HEK293 (cell line): Measurements from ENCODE around the gene ZNF106.

Source experiments
- EGR2 ChIP-seq: fragments of 450-650 bp; formaldehyde crosslinking; IDR thresholded peaks from 2 replicates; pipeline ENCODE4 v1.5.1; 2016; ENCODE audit warnings: low read depth, missing biosample characterization, missing genetic modification characterization
- GLIS2 ChIP-seq: fragments of 450-650 bp; formaldehyde crosslinking; IDR thresholded peaks from 2 replicates; pipeline ENCODE4 v1.5.1; 2016; ENCODE audit warnings: missing biosample characterization, missing genetic modification characterization
- ZNF624 ChIP-seq: fragments of 450-650 bp; formaldehyde crosslinking; IDR thresholded peaks from 2 replicates; pipeline ENCODE4 v1.5.1; 2017; ENCODE audit warnings: missing biosample characterization, missing genetic modification characterization
- ZNF837 ChIP-seq: fragments of 450-650 bp; formaldehyde crosslinking; IDR thresholded peaks from 2 replicates; pipeline ENCODE4 v1.5.1; 2016; ENCODE audit warnings: missing biosample characterization, missing genetic modification characterization
- TF ChIP-seq, protein P1 (sequence below): fragments of 450-650 bp; formaldehyde crosslinking; IDR thresholded peaks from 2 replicates; pipeline ENCODE4 v1.5.1; 2016; ENCODE audit warnings: missing biosample characterization, missing genetic modification characterization, low read depth
- TF ChIP-seq, protein P2 (sequence below): fragments of 450-650 bp; formaldehyde crosslinking; IDR thresholded peaks from 2 replicates; pipeline ENCODE4 v1.5.1; 2016; ENCODE audit warnings: missing biosample characterization, missing genetic modification characterization

DNA sequence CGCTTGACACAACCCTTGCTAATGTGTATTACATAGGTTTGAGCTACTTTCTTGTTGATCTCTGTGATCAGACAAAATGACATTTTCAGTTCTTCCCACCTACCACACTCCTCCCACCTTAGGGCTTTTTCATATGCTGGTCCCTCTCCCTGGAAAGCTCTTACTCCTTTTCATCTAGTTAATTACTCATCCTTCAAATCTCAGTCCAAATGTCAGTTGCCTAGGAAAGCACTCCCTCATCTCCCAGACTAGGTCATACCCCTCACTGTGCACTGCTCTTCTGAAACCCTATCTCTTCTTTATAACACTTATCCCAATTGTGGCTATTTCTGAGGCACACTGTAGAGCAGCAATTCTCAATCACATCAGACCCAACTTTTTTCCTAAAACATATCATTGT, 7.3 kb downstream of the ZNF106 start:
- TF ChIP-seq, protein P1, sequence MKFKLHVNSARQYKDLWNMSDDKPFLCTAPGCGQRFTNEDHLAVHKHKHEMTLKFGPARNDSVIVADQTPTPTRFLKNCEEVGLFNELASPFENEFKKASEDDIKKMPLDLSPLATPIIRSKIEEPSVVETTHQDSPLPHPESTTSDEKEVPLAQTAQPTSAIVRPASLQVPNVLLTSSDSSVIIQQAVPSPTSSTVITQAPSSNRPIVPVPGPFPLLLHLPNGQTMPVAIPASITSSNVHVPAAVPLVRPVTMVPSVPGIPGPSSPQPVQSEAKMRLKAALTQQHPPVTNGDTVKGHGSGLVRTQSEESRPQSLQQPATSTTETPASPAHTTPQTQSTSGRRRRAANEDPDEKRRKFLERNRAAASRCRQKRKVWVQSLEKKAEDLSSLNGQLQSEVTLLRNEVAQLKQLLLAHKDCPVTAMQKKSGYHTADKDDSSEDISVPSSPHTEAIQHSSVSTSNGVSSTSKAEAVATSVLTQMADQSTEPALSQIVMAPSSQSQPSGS: no peak
- TF ChIP-seq ZNF624 (tag by site-specific recombination) (no peak), GLIS2 (tag by site-specific recombination) (no peak), EGR2 (no peak), ZNF837 (no peak)
- TF ChIP-seq, protein P2, sequence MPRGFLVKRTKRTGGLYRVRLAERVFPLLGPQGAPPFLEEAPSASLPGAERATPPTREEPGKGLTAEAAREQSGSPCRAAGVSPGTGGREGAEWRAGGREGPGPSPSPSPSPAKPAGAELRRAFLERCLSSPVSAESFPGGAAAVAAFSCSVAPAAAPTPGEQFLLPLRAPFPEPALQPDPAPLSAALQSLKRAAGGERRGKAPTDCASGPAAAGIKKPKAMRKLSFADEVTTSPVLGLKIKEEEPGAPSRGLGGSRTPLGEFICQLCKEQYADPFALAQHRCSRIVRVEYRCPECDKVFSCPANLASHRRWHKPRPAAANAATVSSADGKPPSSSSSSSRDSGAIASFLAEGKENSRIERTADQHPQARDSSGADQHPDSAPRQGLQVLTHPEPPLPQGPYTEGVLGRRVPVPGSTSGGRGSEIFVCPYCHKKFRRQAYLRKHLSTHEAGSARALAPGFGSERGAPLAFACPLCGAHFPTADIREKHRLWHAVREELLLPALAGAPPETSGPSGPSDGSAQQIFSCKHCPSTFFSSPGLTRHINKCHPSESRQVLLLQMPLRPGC: no peak
